ENCODE measurements around the gene HMGCS1. TPM values are rescaled to one million over a fixed set of nuclear protein-coding genes. Genes with fewer than 3 reads are reported as not detected.

The HMGCS1 gene
- total RNA-seq, 4 donors from 2014 or later: 6.1 to 15.0 (median 8.2) TPM

GRCh38 chr5:43281840-43282658 is 31.2 kb downstream of the HMGCS1 start:
- TF ChIP-seq CTCF (IDR thresholded peaks at IDR 0.05 in 4 of 5, conservative IDR thresholded peaks at IDR 0.05 in 1 of 5): no peak
- no peak for TF ChIP-seq POLR2A (IDR thresholded peaks at IDR 0.05)
- Histone ChIP-seq H3K27ac (no peak overlapping the region), H3K27me3 (no peaks in the 10 kb centered on the region), H3K36me3 (no peaks in the 10 kb centered on the region), H3K4me3 (no peak overlapping the region), H3K4me1 (no peaks in the 10 kb centered on the region), H3K9me3 (no peaks in the 10 kb centered on the region)
- ATAC-seq: no peak
- intact Hi-C loops (cut with DNase I; ENCODE audit: low total_unique reads) (no loop called here), in situ Hi-C loops (cut with MboI; ENCODE audit: low sequenced_read_pairs in 4 of 4) (no loop called here)
- no peak for DNase-seq

GRCh38 chr5:43279548-43280274 is 33.5 kb downstream of the HMGCS1 start:
- Histone ChIP-seq H3K4me1 (no peaks in the 10 kb centered on the region), H3K9me3 (no peaks in the 10 kb centered on the region), H3K27me3 (no peaks in the 10 kb centered on the region), H3K36me3 (no peaks in the 10 kb centered on the region), H3K4me3 (no peak overlapping the region), H3K27ac (no peak overlapping the region)
- TF ChIP-seq POLR2A (IDR thresholded peaks at IDR 0.05) (no peak), CTCF (IDR thresholded peaks at IDR 0.05 in 4 of 5, conservative IDR thresholded peaks at IDR 0.05 in 1 of 5) (no peak)
- in situ Hi-C loops (cut with MboI; ENCODE audit: low sequenced_read_pairs in 4 of 4) (no loop called here), intact Hi-C loops (cut with DNase I; ENCODE audit: low total_unique reads) (no loop called here)
- no peak for ATAC-seq
- DNase-seq: no peak

GRCh38 chr5:43275391-43275790 is 37.8 kb downstream of the HMGCS1 start:
- no peak for ATAC-seq

GRCh38 chr5:43274435-43275114 is 38.6 kb downstream of the HMGCS1 start:
- Histone ChIP-seq H3K27ac (no peak overlapping the region), H3K27me3 (no peaks in the 10 kb centered on the region), H3K9me3 (no peaks in the 10 kb centered on the region), H3K4me3 (no peak overlapping the region), H3K4me1 (no peaks in the 10 kb centered on the region), H3K36me3 (no peaks in the 10 kb centered on the region)
- ATAC-seq (no peak), DNase-seq (no peak)
- in situ Hi-C loops (cut with MboI; ENCODE audit: low sequenced_read_pairs in 4 of 4) (no loop called here), intact Hi-C loops (cut with DNase I; ENCODE audit: low total_unique reads) (no loop called here)
- no peak for TF ChIP-seq CTCF (IDR thresholded peaks at IDR 0.05 in 4 of 5, conservative IDR thresholded peaks at IDR 0.05 in 1 of 5)
- TF ChIP-seq POLR2A (IDR thresholded peaks at IDR 0.05): no peak

More at GRCh38 chr5:43275391-43275790, 37.8 kb downstream of the HMGCS1 start:
- Histone ChIP-seq H3K27ac (no peak overlapping the region), H3K9me3 (no peaks in the 10 kb centered on the region), H3K36me3 (no peaks in the 10 kb centered on the region), H3K4me1 (no peaks in the 10 kb centered on the region), H3K27me3 (no peaks in the 10 kb centered on the region), H3K4me3 (no peak overlapping the region)
- TF ChIP-seq CTCF (IDR thresholded peaks at IDR 0.05 in 4 of 5, conservative IDR thresholded peaks at IDR 0.05 in 1 of 5) (no peak), POLR2A (IDR thresholded peaks at IDR 0.05) (no peak)
- in situ Hi-C loops (cut with MboI; ENCODE audit: low sequenced_read_pairs in 4 of 4) (no loop called here), intact Hi-C loops (cut with DNase I; ENCODE audit: low total_unique reads) (no loop called here)
- no peak for DNase-seq

Data from gastrocnemius medialis (tissue), 4 donors.